Measurements from ENCODE around the gene CYP4A22.

Gene CYP4A22

GRCh38 chr1:47184090-47184821 is 47.0 kb downstream of the CYP4A22 start:
- Histone ChIP-seq H3K9me3 (ENCODE audit: control insufficient read depth, low read length) (no peaks in the 10 kb centered on the region), H3K4me1 (ENCODE audit: control insufficient read depth, insufficient read depth, low read length, poor library complexity, severe bottlenecking) (peaks cover 3% of the 10 kb centered on the region), H3K27me3 (replicated peaks; ENCODE audit: control insufficient read depth, insufficient read depth, low read length, poor library complexity, severe bottlenecking) (peaks cover 3% of the 10 kb centered on the region), H3K4me3 (ENCODE audit: insufficient read depth, low read depth, low read length, poor library complexity, severe bottlenecking) (no peak overlapping the region), H3K36me3 (ENCODE audit: control insufficient read depth, insufficient read depth, low read length) (no peaks in the 10 kb centered on the region), H3K27ac (ENCODE audit: insufficient read depth, low read length, poor library complexity, severe bottlenecking) (no peak overlapping the region)
- DNase-seq, result no peak

GRCh38 chr1:47184822-47185677 is 47.8 kb downstream of the CYP4A22 start:
- no peaks in the 10 kb centered on the region for H3K27me3 ChIP-seq (replicated peaks; ENCODE audit: control insufficient read depth, insufficient read depth, low read length, poor library complexity, severe bottlenecking)
- H3K9me3 ChIP-seq (ENCODE audit: control insufficient read depth, low read length), result no peaks in the 10 kb centered on the region
- H3K27ac ChIP-seq (ENCODE audit: insufficient read depth, low read length, poor library complexity, severe bottlenecking), result no peak overlapping the region
- H3K36me3 ChIP-seq (ENCODE audit: control insufficient read depth, insufficient read depth, low read length), result no peaks in the 10 kb centered on the region
- DNase-seq, result no peak
- H3K4me1 ChIP-seq (ENCODE audit: control insufficient read depth, insufficient read depth, low read length, poor library complexity, severe bottlenecking), result no peaks in the 10 kb centered on the region
- no peak overlapping the region for H3K4me3 ChIP-seq (ENCODE audit: insufficient read depth, low read depth, low read length, poor library complexity, severe bottlenecking)

DNA sequence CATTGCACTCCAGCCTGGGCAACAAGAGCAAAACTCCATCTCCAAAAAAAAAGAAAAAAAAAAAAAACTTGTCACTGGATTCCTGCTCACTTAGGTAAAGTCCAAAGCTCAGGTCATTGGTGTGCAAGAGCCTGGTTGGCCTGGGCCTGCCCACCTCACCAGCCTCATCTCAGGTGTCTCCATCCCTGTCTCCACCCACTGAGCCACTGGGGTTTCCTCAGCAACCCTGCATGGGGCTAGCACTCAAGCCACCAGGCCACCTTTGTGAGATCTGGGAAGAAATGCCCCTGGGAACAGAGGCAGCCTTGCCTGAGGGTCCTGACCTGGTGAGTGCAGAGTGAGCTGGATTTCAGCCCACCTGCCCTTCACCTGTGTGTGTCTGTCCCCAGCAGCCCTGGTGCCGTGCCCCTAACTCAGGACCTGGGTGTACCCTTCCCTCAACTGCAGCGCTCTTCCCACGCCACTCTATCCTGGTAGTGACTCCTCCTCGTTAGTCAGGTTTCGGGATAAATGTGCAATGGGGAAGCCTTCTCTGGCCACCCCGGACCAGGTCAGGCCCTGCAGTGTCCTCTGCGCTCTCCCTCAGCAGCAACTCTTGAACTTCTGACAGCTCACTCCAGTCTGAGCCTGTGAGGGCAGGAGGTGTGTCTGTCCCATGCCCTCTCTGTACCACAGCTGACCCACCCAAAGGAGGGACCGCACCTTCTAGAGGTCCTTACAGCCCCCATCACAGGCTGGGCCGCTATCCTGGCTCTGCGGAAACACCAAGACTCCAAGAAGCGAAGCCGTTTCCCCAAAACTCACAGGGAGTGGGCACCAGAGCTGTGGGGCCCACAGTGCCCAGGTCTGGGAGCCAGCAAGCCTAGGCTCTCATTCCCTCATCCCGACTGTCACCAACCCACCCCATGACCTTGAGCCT is 49.3 kb downstream of the CYP4A22 start:
- no peaks in the 10 kb centered on the region for H3K27me3 ChIP-seq (replicated peaks; ENCODE audit: control insufficient read depth, insufficient read depth, low read length, poor library complexity, severe bottlenecking)
- no peak overlapping the region for H3K4me3 ChIP-seq (ENCODE audit: insufficient read depth, low read depth, low read length, poor library complexity, severe bottlenecking)
- H3K36me3 ChIP-seq (ENCODE audit: control insufficient read depth, insufficient read depth, low read length), result no peaks in the 10 kb centered on the region
- H3K27ac ChIP-seq (ENCODE audit: insufficient read depth, low read length, poor library complexity, severe bottlenecking), result no peak overlapping the region
- H3K9me3 ChIP-seq (ENCODE audit: control insufficient read depth, low read length), result no peaks in the 10 kb centered on the region
- H3K4me1 ChIP-seq (ENCODE audit: control insufficient read depth, insufficient read depth, low read length, poor library complexity, severe bottlenecking), result no peaks in the 10 kb centered on the region
- no peak for DNase-seq

GRCh38 chr1:47187231-47187925 is 50.1 kb downstream of the CYP4A22 start:
- no peak for DNase-seq
- Histone ChIP-seq H3K27me3 (replicated peaks; ENCODE audit: control insufficient read depth, insufficient read depth, low read length, poor library complexity, severe bottlenecking) (no peaks in the 10 kb centered on the region), H3K9me3 (ENCODE audit: control insufficient read depth, low read length) (no peaks in the 10 kb centered on the region), H3K4me3 (ENCODE audit: insufficient read depth, low read depth, low read length, poor library complexity, severe bottlenecking) (no peak overlapping the region), H3K4me1 (ENCODE audit: control insufficient read depth, insufficient read depth, low read length, poor library complexity, severe bottlenecking) (no peaks in the 10 kb centered on the region), H3K36me3 (ENCODE audit: control insufficient read depth, insufficient read depth, low read length) (no peaks in the 10 kb centered on the region), H3K27ac (ENCODE audit: insufficient read depth, low read length, poor library complexity, severe bottlenecking) (no peak overlapping the region)

GRCh38 chr1:47187926-47188250 is 50.6 kb downstream of the CYP4A22 start:
- H3K4me3 ChIP-seq (ENCODE audit: insufficient read depth, low read depth, low read length, poor library complexity, severe bottlenecking), result no peak overlapping the region
- no peak for DNase-seq

GRCh38 chr1:47188791-47189785 is 51.8 kb downstream of the CYP4A22 start:
- no peaks in the 10 kb centered on the region for H3K27me3 ChIP-seq (replicated peaks; ENCODE audit: control insufficient read depth, insufficient read depth, low read length, poor library complexity, severe bottlenecking)
- no peaks in the 10 kb centered on the region for H3K36me3 ChIP-seq (ENCODE audit: control insufficient read depth, insufficient read depth, low read length)
- H3K4me1 ChIP-seq (ENCODE audit: control insufficient read depth, insufficient read depth, low read length, poor library complexity, severe bottlenecking), result no peaks in the 10 kb centered on the region
- DNase-seq, result no peak
- H3K4me3 ChIP-seq (ENCODE audit: insufficient read depth, low read depth, low read length, poor library complexity, severe bottlenecking), result no peak overlapping the region
- no peak overlapping the region for H3K27ac ChIP-seq (ENCODE audit: insufficient read depth, low read length, poor library complexity, severe bottlenecking)
- H3K9me3 ChIP-seq (ENCODE audit: control insufficient read depth, low read length), result no peaks in the 10 kb centered on the region

More at GRCh38 chr1:47187926-47188250, 50.6 kb downstream of the CYP4A22 start:
- no peaks in the 10 kb centered on the region for H3K36me3 ChIP-seq (ENCODE audit: control insufficient read depth, insufficient read depth, low read length)
- H3K9me3 ChIP-seq (ENCODE audit: control insufficient read depth, low read length), result no peaks in the 10 kb centered on the region
- H3K4me1 ChIP-seq (ENCODE audit: control insufficient read depth, insufficient read depth, low read length, poor library complexity, severe bottlenecking), result no peaks in the 10 kb centered on the region
- no peak overlapping the region for H3K27ac ChIP-seq (ENCODE audit: insufficient read depth, low read length, poor library complexity, severe bottlenecking)
- H3K27me3 ChIP-seq (replicated peaks; ENCODE audit: control insufficient read depth, insufficient read depth, low read length, poor library complexity, severe bottlenecking), result no peaks in the 10 kb centered on the region

DNA sequence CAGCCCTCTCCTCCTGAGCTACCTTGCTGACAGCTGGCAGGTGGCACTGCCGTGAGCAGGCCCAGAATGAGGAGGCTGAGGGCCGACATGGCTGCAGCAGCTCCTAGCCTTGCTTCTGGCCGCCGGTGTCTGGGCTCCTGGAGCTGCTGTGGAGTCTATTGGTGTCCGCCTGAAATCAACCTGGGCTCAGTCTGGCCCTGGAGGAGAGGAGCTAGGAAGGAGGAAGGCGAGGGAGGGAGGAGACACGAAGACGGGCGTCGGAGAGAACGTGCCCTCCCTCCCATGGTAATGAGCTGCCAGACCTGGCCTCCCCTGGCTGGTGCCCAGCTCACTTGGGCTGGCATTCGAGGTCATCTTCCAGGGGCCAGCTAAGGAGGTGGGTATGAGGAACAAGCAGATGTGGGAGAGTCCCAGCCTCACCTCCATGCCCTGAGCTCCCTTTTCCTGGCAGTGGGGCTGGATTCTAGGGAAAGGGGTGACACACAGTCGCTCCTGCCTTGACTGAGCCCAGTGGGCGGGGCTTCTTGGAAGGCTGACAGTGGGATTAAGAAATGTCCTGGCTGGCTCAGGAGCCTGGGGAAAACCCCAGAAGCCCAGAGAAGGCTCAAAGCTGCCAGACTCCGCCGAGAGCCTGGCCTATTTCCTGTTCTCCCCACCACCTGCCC is 52.7 kb downstream of the CYP4A22 start, which contains the start of gene PDZK1IP1:
Gene PDZK1IP1, minus strand, starts transcription at position 193 of the 665 bp plus-strand sequence. Its CDS starts 104 bp downstream, at position 89.
- no peaks in the 10 kb centered on the region for H3K4me1 ChIP-seq (ENCODE audit: control insufficient read depth, insufficient read depth, low read length, poor library complexity, severe bottlenecking)
- H3K27me3 ChIP-seq (replicated peaks; ENCODE audit: control insufficient read depth, insufficient read depth, low read length, poor library complexity, severe bottlenecking), result no peaks in the 10 kb centered on the region
- no peaks in the 10 kb centered on the region for H3K36me3 ChIP-seq (ENCODE audit: control insufficient read depth, insufficient read depth, low read length)
- no peaks in the 10 kb centered on the region for H3K9me3 ChIP-seq (ENCODE audit: control insufficient read depth, low read length)
- no peak within 1 kb of the TSS for H3K27ac ChIP-seq (ENCODE audit: insufficient read depth, low read length, poor library complexity, severe bottlenecking)
- no peak for DNase-seq
- H3K4me3 ChIP-seq (ENCODE audit: insufficient read depth, low read depth, low read length, poor library complexity, severe bottlenecking), result no peak within 1 kb of the TSS

DNA sequence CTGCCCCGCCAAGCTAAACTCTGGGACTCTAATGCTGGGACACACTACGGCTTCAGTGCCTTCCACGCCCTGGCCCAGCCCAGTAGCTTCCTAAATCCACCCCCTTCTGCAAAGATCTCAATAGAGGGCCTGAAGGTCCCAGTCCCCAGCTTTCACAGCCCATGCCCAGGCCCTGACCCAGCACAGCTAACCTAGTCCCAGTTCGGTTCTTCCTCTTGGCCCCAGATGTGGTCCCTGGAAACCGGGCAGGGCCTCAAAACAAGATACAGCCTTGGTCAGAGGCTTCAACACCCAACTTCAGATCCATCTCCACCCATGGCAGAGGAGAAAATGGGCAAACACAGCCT is 53.2 kb downstream of the CYP4A22 start:
- no peak for DNase-seq
- H3K27ac ChIP-seq (ENCODE audit: insufficient read depth, low read length, poor library complexity, severe bottlenecking), result no peak overlapping the region
- no peak overlapping the region for H3K4me3 ChIP-seq (ENCODE audit: insufficient read depth, low read depth, low read length, poor library complexity, severe bottlenecking)
- H3K9me3 ChIP-seq (ENCODE audit: control insufficient read depth, low read length), result no peaks in the 10 kb centered on the region
- H3K27me3 ChIP-seq (replicated peaks; ENCODE audit: control insufficient read depth, insufficient read depth, low read length, poor library complexity, severe bottlenecking), result no peaks in the 10 kb centered on the region
- no peaks in the 10 kb centered on the region for H3K4me1 ChIP-seq (ENCODE audit: control insufficient read depth, insufficient read depth, low read length, poor library complexity, severe bottlenecking)
- H3K36me3 ChIP-seq (ENCODE audit: control insufficient read depth, insufficient read depth, low read length), result no peaks in the 10 kb centered on the region
